HG02885 (cell line): Measurements from ENCODE around the gene FLVCR1.
A peak's percentile ranks its signal among the peaks of the same experiment; 100 is the strongest.
"Not testable (repeated sequence)": the region's sequence is repeated elsewhere in the genome, so short reads cannot be mapped to it uniquely, and the experiment has no call there.

Experiments
- ATAC-seq: cut with Tn5 transposase; IDR thresholded peaks from one replicate; pipeline ENCODE4 v1.9.1; 2021; ENCODE audit warnings: mild to moderate bottlenecking; ENCODE audit not compliant: unreplicated experiment, poor library complexity

Gene FLVCR1

GRCh38 chr1:212857992-212858460, at the start of gene FLVCR1:
FLVCR1 (plus strand) TSS chr1:212858275; CDS start chr1:212858453, 178 bp downstream.
- peak; percentile 98 for ATAC-seq

GRCh38 chr1:212814537-212815334, 43.3 kb upstream of the FLVCR1 start:
- ATAC-seq = no peak

- no peak for ATAC-seq
Measured at GRCh38 chr1:212816567-212817278, 41.4 kb upstream of the FLVCR1 start.

- ATAC-seq = peak; percentile 75
Measured at GRCh38 chr1:212819726-212820125, 38.3 kb upstream of the FLVCR1 start.

GRCh38 chr1:212820969-212821368, 37.1 kb upstream of the FLVCR1 start:
- ATAC-seq = no peak

GRCh38 chr1:212822956-212823355, 35.1 kb upstream of the FLVCR1 start:
- no peak for ATAC-seq

- no peak for ATAC-seq
Measured at GRCh38 chr1:212824201-212824600, 33.9 kb upstream of the FLVCR1 start.

GRCh38 chr1:212825798-212826452, 32.1 kb upstream of the FLVCR1 start:
- ATAC-seq = no peak

GRCh38 chr1:212827171-212827776, 30.8 kb upstream of the FLVCR1 start:
- ATAC-seq = no peak

GRCh38 chr1:212827831-212828278, 30.2 kb upstream of the FLVCR1 start:
- no peak for ATAC-seq

- ATAC-seq = no peak
Measured at GRCh38 chr1:212828395-212828794, 29.7 kb upstream of the FLVCR1 start.

- ATAC-seq = peak; percentile 74
Measured at GRCh38 chr1:212833211-212834207, 24.6 kb upstream of the FLVCR1 start.

- no peak for ATAC-seq
Measured at GRCh38 chr1:212838145-212838544, 19.9 kb upstream of the FLVCR1 start.

- ATAC-seq = not testable (repeated sequence)
Measured at GRCh38 chr1:212844521-212844920, 13.6 kb upstream of the FLVCR1 start.

GRCh38 chr1:212847549-212847948, 10.5 kb upstream of the FLVCR1 start, which contains the start of gene SPATA45:
SPATA45 (minus strand) TSS chr1:212847649; CDS start chr1:212836149, 11,500 bp downstream.
- ATAC-seq = no peak

GRCh38 chr1:212852105-212852688, 5.9 kb upstream of the FLVCR1 start:
- no peak for ATAC-seq

- no peak for ATAC-seq
Measured at GRCh38 chr1:212853658-212854057, 4.4 kb upstream of the FLVCR1 start.

GRCh38 chr1:212856755-212857154, 1.3 kb upstream of the FLVCR1 start:
- no peak for ATAC-seq
